Ascending aorta (tissue), 2 donors: Measurements from ENCODE around the gene YAF2. TPM values are rescaled to one million over a fixed set of nuclear protein-coding genes. Genes with fewer than 3 reads are reported as not detected.

Source experiments
- DNase-seq, 2 donors: peaks; one replicate each; pipeline ENCODE4 v3.0.0-alpha.2; 2019; ENCODE audit warnings: low spot score in 2 of 2
- H3K27ac ChIP-seq, 2 donors: fragments of 200-600 bp; sonication (generic); one replicate each; pipeline ENCODE4 v1.5.1; 2016 to 2017; ENCODE audit warnings: mild to moderate bottlenecking in 1 of 2
- H3K27me3 ChIP-seq: fragments of 200-600 bp; sonication (generic); one replicate; pipeline ENCODE4 v1.5.1; 2017
- H3K36me3 ChIP-seq, 2 donors: fragments of 200-600 bp; sonication (generic); one replicate each; pipeline ENCODE4 v1.5.1; 2016
- H3K4me1 ChIP-seq, 2 donors: fragments of 200-600 bp; sonication (generic); one replicate each; pipeline ENCODE4 v1.5.1; 2016 to 2017; ENCODE audit warnings: mild to moderate bottlenecking in 1 of 2
- H3K4me3 ChIP-seq, 2 donors: fragments of 200-600 bp; sonication (generic); one replicate each; pipeline ENCODE4 v1.5.1; 2016 to 2017; ENCODE audit warnings: mild to moderate bottlenecking in 1 of 2
- H3K9me3 ChIP-seq, 2 donors: fragments of 200-600 bp; sonication (generic); one replicate each; pipeline ENCODE4 v1.5.1; 2016
- CTCF ChIP-seq, 3 experiments: fragments of 200-600 bp in 2 of 3; fragments of 450-650 bp in 1 of 3; sonication (generic) in 2 of 3; IDR thresholded peaks; one replicate each; pipeline ENCODE4 v1.5.1; 2016 to 2019; ENCODE audit warnings: antibody characterized with exemption in 3 of 3, mild to moderate bottlenecking in 1 of 3, moderate library complexity in 1 of 3
- intact Hi-C: fragments of 100-400 bp; cut with DNase I; formaldehyde crosslinking; loops from one replicate; pipeline ENCODE4 v1.15.1; 2023
- total RNA-seq: library from RNA; depleted of rRNA; stranded (reverse); fragments of >200 nt; gene quantifications from one replicate; pipeline ENCODE4 v1.1.0, GENCODE V29; 2016

YAF2 gene
- total RNA-seq, 1 donor from 2014 or later, result 14.2 TPM

GRCh38 chr12:42145197-42145549 lies 92.9 kb downstream of the YAF2 start:
- peak overlapping the region; percentile 87 to 91 for H3K4me3 ChIP-seq
- H3K9me3 ChIP-seq, result no peaks in the 10 kb centered on the region
- H3K4me1 ChIP-seq, result peaks cover 3 to 8% of the 10 kb centered on the region in 2 donors
- H3K27ac ChIP-seq, result peak overlapping the region; percentile 73 to 92
- no peaks in the 10 kb centered on the region for H3K36me3 ChIP-seq
- no peaks in the 10 kb centered on the region for H3K27me3 ChIP-seq
- intact Hi-C loops, result loop anchor here (5.0 kb wide), 1 partner anchor 442 kb away; the partner anchor contains the start of gene PRICKLE1
- no peak for DNase-seq
- no peak for TF ChIP-seq CTCF (IDR thresholded peaks at IDR 0.05)

- H3K27ac ChIP-seq, result peak within 1 kb of the TSS; percentile 73 to 92
- no peak for TF ChIP-seq CTCF (IDR thresholded peaks at IDR 0.05)
- peak within 1 kb of the TSS; percentile 87 to 91 for H3K4me3 ChIP-seq
- H3K27me3 ChIP-seq, result no peaks in the 10 kb centered on the region
- H3K4me1 ChIP-seq, result peaks cover 3 to 8% of the 10 kb centered on the region in 2 donors
- no peaks in the 10 kb centered on the region for H3K36me3 ChIP-seq
- peak; percentile 66 to 94 for DNase-seq
- intact Hi-C loops, result loop anchor here (1.0 to 5.0 kb wide), 2 partner anchors 14 to 443 kb away; partner anchors contain the start of gene PRICKLE1
- no peaks in the 10 kb centered on the region for H3K9me3 ChIP-seq
Observed at GRCh38 chr12:42144408-42145196, 93.4 kb downstream of the YAF2 start, which contains the start of gene GXYLT1. GXYLT1 (minus strand) TSS chr12:42144874; CDS start chr12:42144646, 228 bp downstream.

GRCh38 chr12:42144158-42144407 lies 94.0 kb downstream of the YAF2 start:
- no peak for DNase-seq
- Histone ChIP-seq H3K27ac (peak overlapping the region; percentile 73 to 92), H3K4me3 (peak overlapping the region; percentile 87 to 91), H3K4me1 (peaks cover 3 to 8% of the 10 kb centered on the region in 2 donors), H3K27me3 (no peaks in the 10 kb centered on the region), H3K36me3 (no peaks in the 10 kb centered on the region), H3K9me3 (no peaks in the 10 kb centered on the region)
- no peak for TF ChIP-seq CTCF (IDR thresholded peaks at IDR 0.05)
- intact Hi-C loops, result loop anchor here (1.0 kb wide), 1 partner anchor 14 kb away; no protein-coding TSS in a partner anchor

- no peaks in the 10 kb centered on the region for H3K27me3 ChIP-seq
- DNase-seq, result no peak
- peak overlapping the region; percentile 73 to 92 for H3K27ac ChIP-seq
- intact Hi-C loops, result loop anchor here (1.0 kb wide), 2 partner anchors 13 to 95 kb away; partner anchors contain the start of gene YAF2
- H3K4me1 ChIP-seq, result peaks cover 3 to 8% of the 10 kb centered on the region in 2 donors
- H3K4me3 ChIP-seq, result peak overlapping the region; percentile 87 to 91
- no peaks in the 10 kb centered on the region for H3K36me3 ChIP-seq
- no peaks in the 10 kb centered on the region for H3K9me3 ChIP-seq
- TF ChIP-seq CTCF (IDR thresholded peaks at IDR 0.05), result no peak
Observed at GRCh38 chr12:42143452-42144157, 94.4 kb downstream of the YAF2 start.

- Histone ChIP-seq H3K27me3 (no peaks in the 10 kb centered on the region), H3K27ac (no peak overlapping the region), H3K9me3 (no peaks in the 10 kb centered on the region), H3K4me3 (no peak overlapping the region), H3K36me3 (no peaks in the 10 kb centered on the region), H3K4me1 (peaks cover 3 to 8% of the 10 kb centered on the region in 2 donors)
- TF ChIP-seq CTCF (IDR thresholded peaks at IDR 0.05), result no peak
- intact Hi-C loops, result no loop called here
- DNase-seq, result no peak
Observed at GRCh38 chr12:42141981-42142606, 96.0 kb downstream of the YAF2 start.
